HEK293 (cell line): ENCODE measurements around the gene CRACDL.

ENCODE experiments used
- CTCF ChIA-PET: fragments of 350-600 bp; formaldehyde crosslinking; extraction: SDS; loops from one replicate; lab custom pipeline; 2021; ENCODE audit warnings: antibody characterized with exemption; lab: Yijun Ruan, JAX
- POLR2A ChIA-PET: fragments of 300-600 bp; formaldehyde crosslinking; extraction: SDS; loops from one replicate; lab custom pipeline; 2020; ENCODE audit warnings: antibody characterized with exemption, inconsistent platforms; lab: Yijun Ruan, JAX
- H3K27ac ChIP-seq: fragments of 200-500 bp; sonication (Bioruptor generic); 2 replicates; pipeline ENCODE4 v1.5.1; 2014; ENCODE audit warnings: low read depth, low read length, control low read depth, inconsistent platforms; ENCODE audit errors: extremely low read depth
- H3K36me3 ChIP-seq, 2 experiments: fragments of 200-500 bp in 1 of 2; sonication (Bioruptor generic) in 1 of 2; 1 replicate in 1 of 2; 2 replicates in 1 of 2; pipeline ENCODE4 v1.5.1; 2014 to 2017; ENCODE audit warnings: inconsistent platforms in 2 of 2, low read length in 2 of 2; ENCODE audit not compliant: control insufficient read depth in 2 of 2, insufficient read depth in 1 of 2
- H3K4me1 ChIP-seq: fragments of 200-500 bp; sonication (Bioruptor generic); 2 replicates; pipeline ENCODE4 v1.5.1; 2014; ENCODE audit warnings: mild to moderate bottlenecking, low read length, inconsistent platforms; ENCODE audit not compliant: control insufficient read depth, insufficient read depth
- H3K4me3 ChIP-seq: 2 replicates; pipeline ENCODE4 v1.5.1; 2011; ENCODE audit warnings: low read depth, mild to moderate bottlenecking, control low read depth, low read length, moderate library complexity
- H3K9me3 ChIP-seq: fragments of 200-500 bp; sonication (Bioruptor generic); 2 replicates; pipeline ENCODE4 v1.5.1; 2014; ENCODE audit warnings: low read depth, low read length, inconsistent platforms; ENCODE audit not compliant: control insufficient read depth, insufficient read depth
- GLI2 ChIP-seq: fragments of 450-650 bp; formaldehyde crosslinking; IDR thresholded peaks from 2 replicates; pipeline ENCODE4; 2017; ENCODE audit warnings: missing biosample characterization, missing genetic modification characterization, low read depth, borderline replicate concordance
- HOXA7 ChIP-seq: sonication (generic); formaldehyde crosslinking; IDR thresholded peaks from 2 replicates; pipeline ENCODE4 v1.8.1; 2022; ENCODE audit warnings: missing genetic modification reagents, borderline replicate concordance
- KLF10 ChIP-seq: fragments of 450-650 bp; IDR thresholded peaks from 2 replicates; pipeline ENCODE4 v1.5.1; 2018; ENCODE audit warnings: missing biosample characterization, mild to moderate bottlenecking, missing genetic modification characterization
- ZBTB20 ChIP-seq: fragments of 450-650 bp; formaldehyde crosslinking; IDR thresholded peaks from 2 replicates; pipeline ENCODE4 v1.5.1; 2016; ENCODE audit warnings: missing biosample characterization, missing genetic modification characterization
- ZNF211 ChIP-seq: fragments of 450-650 bp; formaldehyde crosslinking; IDR thresholded peaks from 2 replicates; pipeline ENCODE4 v1.5.1; 2016; ENCODE audit warnings: low read depth, missing biosample characterization, missing genetic modification characterization
- ZNF23 ChIP-seq: fragments of 450-650 bp; formaldehyde crosslinking; IDR thresholded peaks from 2 replicates; pipeline ENCODE4 v1.5.1; 2016; ENCODE audit warnings: missing biosample characterization, missing genetic modification characterization, borderline replicate concordance
- ZNF292 ChIP-seq: fragments of 450-650 bp; formaldehyde crosslinking; IDR thresholded peaks from 2 replicates; pipeline ENCODE4 v1.5.1; 2016; ENCODE audit warnings: low read depth, missing biosample characterization, missing genetic modification characterization, borderline replicate concordance
- ZNF350 ChIP-seq: fragments of 450-650 bp; formaldehyde crosslinking; IDR thresholded peaks from 2 replicates; pipeline ENCODE4 v1.5.0; 2017; ENCODE audit warnings: missing biosample characterization, mild to moderate bottlenecking, missing genetic modification characterization
- ZNF426 ChIP-seq: fragments of 450-650 bp; formaldehyde crosslinking; IDR thresholded peaks from 2 replicates; pipeline ENCODE4 v1.5.1; 2017; ENCODE audit warnings: missing biosample characterization, missing genetic modification characterization, mild to moderate bottlenecking, inconsistent platforms, moderate library complexity
- ZNF549 ChIP-seq: fragments of 450-650 bp; IDR thresholded peaks from 2 replicates; pipeline ENCODE4 v1.5.1; 2018; ENCODE audit warnings: missing biosample characterization, missing genetic modification characterization, mild to moderate bottlenecking, inconsistent platforms, moderate library complexity
- ZNF621 ChIP-seq: fragments of 450-650 bp; formaldehyde crosslinking; IDR thresholded peaks from 2 replicates; pipeline ENCODE4 v1.5.1; 2017; ENCODE audit warnings: missing biosample characterization, missing genetic modification characterization
- ZNF664 ChIP-seq: fragments of 450-650 bp; formaldehyde crosslinking; IDR thresholded peaks from 2 replicates; pipeline ENCODE4 v1.5.1; 2016; ENCODE audit warnings: missing biosample characterization, missing genetic modification characterization
- ZNF701 ChIP-seq: fragments of 450-650 bp; formaldehyde crosslinking; IDR thresholded peaks from 2 replicates; pipeline ENCODE4 v1.5.1; 2016; ENCODE audit warnings: missing biosample characterization, missing genetic modification characterization
- ZNF776 ChIP-seq: fragments of 450-650 bp; formaldehyde crosslinking; IDR thresholded peaks from 2 replicates; pipeline ENCODE4 v1.5.0; 2017; ENCODE audit warnings: missing biosample characterization, missing genetic modification characterization, borderline replicate concordance
- ZXDB ChIP-seq: fragments of 450-650 bp; formaldehyde crosslinking; IDR thresholded peaks from 2 replicates; pipeline ENCODE4 v1.5.1; 2016; ENCODE audit warnings: missing biosample characterization, missing genetic modification characterization
- TF ChIP-seq, protein P1 (sequence below): fragments of 450-650 bp; formaldehyde crosslinking; IDR thresholded peaks from 2 replicates; pipeline ENCODE4 v1.5.1; 2017; ENCODE audit warnings: missing biosample characterization, missing genetic modification characterization
- TF ChIP-seq, protein P2 (sequence below): fragments of 450-650 bp; formaldehyde crosslinking; IDR thresholded peaks from 2 replicates; pipeline ENCODE4 v1.5.1; 2016; ENCODE audit warnings: missing biosample characterization, missing genetic modification characterization
- TF ChIP-seq, protein P3 (sequence below): fragments of 450-650 bp; formaldehyde crosslinking; IDR thresholded peaks from 2 replicates; pipeline ENCODE4 v1.5.1; 2016; ENCODE audit warnings: missing biosample characterization, missing genetic modification characterization
- TF ChIP-seq, protein P4 (sequence below): fragments of 450-650 bp; IDR thresholded peaks from 2 replicates; pipeline ENCODE4 v1.5.1; 2018; ENCODE audit warnings: missing biosample characterization, missing genetic modification characterization

The CRACDL gene

DNA sequence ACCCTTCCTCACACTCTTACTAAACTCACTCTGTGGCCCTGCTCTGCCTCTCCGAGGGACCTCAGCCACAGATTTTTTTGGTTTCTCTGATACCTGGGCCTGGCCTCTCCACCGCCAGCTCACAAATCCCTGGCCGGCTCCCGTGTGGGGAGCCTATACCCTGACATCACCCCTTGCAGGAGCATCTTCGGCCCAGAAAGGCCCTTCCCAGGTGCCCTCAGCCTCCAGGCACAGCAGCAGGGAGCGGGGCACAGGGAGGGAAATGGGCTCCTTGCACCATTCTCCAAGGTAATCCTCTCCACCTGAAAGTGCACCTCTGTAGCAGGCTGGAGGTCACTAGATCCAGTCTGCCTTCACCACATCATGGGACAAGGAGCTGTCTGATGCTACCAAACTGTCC, 43.2 kb downstream of the CRACDL start (continued):
- TF ChIP-seq ZNF701 (tag by site-specific recombination), result no peak
- TF ChIP-seq, all 188 proteins: peak for 0

DNA sequence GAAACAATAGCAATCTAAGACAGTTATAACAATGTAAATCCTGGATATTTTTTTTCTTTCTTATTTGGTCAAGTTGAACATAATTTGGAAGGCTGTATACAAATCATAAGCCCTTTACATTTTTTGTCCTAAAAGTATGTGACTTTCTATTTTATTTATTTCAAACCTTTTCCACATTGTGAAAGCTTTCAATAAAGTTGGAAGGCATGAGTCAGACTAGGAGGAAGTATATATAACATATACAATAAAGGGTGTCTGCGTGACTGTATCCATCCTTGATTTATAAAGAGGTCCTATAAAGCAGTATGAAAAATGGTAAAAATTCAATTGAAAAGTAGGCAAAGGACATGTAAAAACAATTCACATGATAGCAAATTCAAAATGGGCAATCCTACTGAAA, 44.4 kb downstream of the CRACDL start:
- Histone ChIP-seq H3K9me3 (no peaks in the 10 kb centered on the region), H3K4me3 (no peak overlapping the region), H3K27ac (no peak overlapping the region), H3K4me1 (no peaks in the 10 kb centered on the region), H3K36me3 (no peaks in the 10 kb centered on the region)
- TF ChIP-seq ZNF23 (tag by site-specific recombination) (no peak), ZNF350 (no peak), ZNF211 (tag by site-specific recombination) (no peak), ZNF292 (tag by site-specific recombination) (no peak), GLI2 (tag by site-specific recombination) (no peak), ZBTB20 (tag by site-specific recombination) (no peak), HOXA7 (no peak), ZNF426 (tag by site-specific recombination) (no peak), ZNF549 (no peak), ZXDB (no peak), ZNF776 (tag by site-specific recombination) (no peak), ZNF664 (tag by site-specific recombination) (no peak), ZNF621 (tag by site-specific recombination) (no peak), KLF10 (tag by site-specific recombination) (no peak)
- TF ChIP-seq, protein P1, sequence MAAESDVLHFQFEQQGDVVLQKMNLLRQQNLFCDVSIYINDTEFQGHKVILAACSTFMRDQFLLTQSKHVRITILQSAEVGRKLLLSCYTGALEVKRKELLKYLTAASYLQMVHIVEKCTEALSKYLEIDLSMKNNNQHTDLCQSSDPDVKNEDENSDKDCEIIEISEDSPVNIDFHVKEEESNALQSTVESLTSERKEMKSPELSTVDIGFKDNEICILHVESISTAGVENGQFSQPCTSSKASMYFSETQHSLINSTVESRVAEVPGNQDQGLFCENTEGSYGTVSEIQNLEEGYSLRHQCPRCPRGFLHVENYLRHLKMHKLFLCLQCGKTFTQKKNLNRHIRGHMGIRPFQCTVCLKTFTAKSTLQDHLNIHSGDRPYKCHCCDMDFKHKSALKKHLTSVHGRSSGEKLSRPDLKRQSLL, result no peak
- TF ChIP-seq, protein P2, sequence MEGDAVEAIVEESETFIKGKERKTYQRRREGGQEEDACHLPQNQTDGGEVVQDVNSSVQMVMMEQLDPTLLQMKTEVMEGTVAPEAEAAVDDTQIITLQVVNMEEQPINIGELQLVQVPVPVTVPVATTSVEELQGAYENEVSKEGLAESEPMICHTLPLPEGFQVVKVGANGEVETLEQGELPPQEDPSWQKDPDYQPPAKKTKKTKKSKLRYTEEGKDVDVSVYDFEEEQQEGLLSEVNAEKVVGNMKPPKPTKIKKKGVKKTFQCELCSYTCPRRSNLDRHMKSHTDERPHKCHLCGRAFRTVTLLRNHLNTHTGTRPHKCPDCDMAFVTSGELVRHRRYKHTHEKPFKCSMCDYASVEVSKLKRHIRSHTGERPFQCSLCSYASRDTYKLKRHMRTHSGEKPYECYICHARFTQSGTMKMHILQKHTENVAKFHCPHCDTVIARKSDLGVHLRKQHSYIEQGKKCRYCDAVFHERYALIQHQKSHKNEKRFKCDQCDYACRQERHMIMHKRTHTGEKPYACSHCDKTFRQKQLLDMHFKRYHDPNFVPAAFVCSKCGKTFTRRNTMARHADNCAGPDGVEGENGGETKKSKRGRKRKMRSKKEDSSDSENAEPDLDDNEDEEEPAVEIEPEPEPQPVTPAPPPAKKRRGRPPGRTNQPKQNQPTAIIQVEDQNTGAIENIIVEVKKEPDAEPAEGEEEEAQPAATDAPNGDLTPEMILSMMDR (tag by site-specific recombination), result no peak
- TF ChIP-seq, protein P3, sequence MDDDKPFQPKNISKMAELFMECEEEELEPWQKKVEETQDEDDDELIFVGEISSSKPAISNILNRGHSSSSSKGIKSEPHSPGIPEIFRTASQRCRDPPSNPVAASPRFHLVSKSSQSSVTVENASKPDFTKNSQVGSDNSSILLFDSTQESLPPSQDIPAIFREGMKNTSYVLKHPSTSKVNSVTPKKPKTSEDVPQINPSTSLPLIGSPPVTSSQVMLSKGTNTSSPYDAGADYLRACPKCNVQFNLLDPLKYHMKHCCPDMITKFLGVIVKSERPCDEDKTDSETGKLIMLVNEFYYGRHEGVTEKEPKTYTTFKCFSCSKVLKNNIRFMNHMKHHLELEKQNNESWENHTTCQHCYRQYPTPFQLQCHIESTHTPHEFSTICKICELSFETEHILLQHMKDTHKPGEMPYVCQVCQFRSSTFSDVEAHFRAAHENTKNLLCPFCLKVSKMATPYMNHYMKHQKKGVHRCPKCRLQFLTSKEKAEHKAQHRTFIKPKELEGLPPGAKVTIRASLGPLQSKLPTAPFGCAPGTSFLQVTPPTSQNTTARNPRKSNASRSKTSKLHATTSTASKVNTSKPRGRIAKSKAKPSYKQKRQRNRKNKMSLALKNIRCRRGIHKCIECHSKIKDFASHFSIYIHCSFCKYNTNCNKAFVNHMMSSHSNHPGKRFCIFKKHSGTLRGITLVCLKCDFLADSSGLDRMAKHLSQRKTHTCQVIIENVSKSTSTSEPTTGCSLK (tag by site-specific recombination), result no peak
- CTCF ChIA-PET, result interaction anchor here (0.6 kb wide), 1 partner anchor 129 kb away, joined by 3 read pairs; no protein-coding TSS in a partner anchor
- POLR2A ChIA-PET, result no interaction called here

DNA sequence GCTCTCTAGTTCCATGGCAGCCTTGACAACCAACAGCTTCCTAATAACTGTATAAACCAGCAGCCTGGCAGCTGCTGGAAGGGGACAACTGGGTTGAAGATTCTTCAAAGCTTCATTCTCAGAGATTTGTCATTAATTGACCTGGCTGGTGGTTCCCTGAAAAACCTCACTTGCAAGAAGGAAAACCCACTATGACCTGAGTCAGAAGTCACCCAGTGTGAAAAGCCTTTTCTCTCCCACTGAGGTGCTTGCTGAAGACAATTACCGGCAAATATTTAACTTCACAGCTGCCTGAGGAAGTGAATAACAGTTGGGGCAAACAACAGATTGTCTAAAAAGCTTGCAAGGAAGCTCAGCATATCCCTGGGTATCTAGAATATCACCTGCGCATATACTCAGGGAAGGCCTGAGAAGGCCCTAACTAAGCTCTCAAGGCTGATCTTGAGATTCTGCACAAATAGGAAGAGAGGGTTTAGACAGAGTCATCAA, 49.9 kb downstream of the CRACDL start:
- no peak overlapping the region for H3K27ac ChIP-seq
- CTCF ChIA-PET, result interaction anchor here (0.7 to 0.8 kb wide), 2 partner anchors 162 to 1482 kb away, joined by 4 to 8 read pairs; no protein-coding TSS in a partner anchor
- no peaks in the 10 kb centered on the region for H3K4me1 ChIP-seq
- no peaks in the 10 kb centered on the region for H3K9me3 ChIP-seq
- POLR2A ChIA-PET, result no interaction called here
- no peaks in the 10 kb centered on the region for H3K36me3 ChIP-seq
- TF ChIP-seq, protein P4, sequence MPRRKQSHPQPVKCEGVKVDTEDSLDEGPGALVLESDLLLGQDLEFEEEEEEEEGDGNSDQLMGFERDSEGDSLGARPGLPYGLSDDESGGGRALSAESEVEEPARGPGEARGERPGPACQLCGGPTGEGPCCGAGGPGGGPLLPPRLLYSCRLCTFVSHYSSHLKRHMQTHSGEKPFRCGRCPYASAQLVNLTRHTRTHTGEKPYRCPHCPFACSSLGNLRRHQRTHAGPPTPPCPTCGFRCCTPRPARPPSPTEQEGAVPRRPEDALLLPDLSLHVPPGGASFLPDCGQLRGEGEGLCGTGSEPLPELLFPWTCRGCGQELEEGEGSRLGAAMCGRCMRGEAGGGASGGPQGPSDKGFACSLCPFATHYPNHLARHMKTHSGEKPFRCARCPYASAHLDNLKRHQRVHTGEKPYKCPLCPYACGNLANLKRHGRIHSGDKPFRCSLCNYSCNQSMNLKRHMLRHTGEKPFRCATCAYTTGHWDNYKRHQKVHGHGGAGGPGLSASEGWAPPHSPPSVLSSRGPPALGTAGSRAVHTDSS (tag by site-specific recombination), result no peak
- no peak overlapping the region for H3K4me3 ChIP-seq
